CMK (cell line): Measurements from ENCODE around the gene ATP5MG.
"Not testable (repeated sequence)": the region's sequence is repeated elsewhere in the genome, so short reads cannot be mapped to it uniquely, and the experiment has no call there.

ENCODE experiments used
- DNase-seq: peaks from one replicate; pipeline ENCODE4 v3.0.0-alpha.2; 2010; ENCODE audit warnings: low read depth

Gene ATP5MG

DNA sequence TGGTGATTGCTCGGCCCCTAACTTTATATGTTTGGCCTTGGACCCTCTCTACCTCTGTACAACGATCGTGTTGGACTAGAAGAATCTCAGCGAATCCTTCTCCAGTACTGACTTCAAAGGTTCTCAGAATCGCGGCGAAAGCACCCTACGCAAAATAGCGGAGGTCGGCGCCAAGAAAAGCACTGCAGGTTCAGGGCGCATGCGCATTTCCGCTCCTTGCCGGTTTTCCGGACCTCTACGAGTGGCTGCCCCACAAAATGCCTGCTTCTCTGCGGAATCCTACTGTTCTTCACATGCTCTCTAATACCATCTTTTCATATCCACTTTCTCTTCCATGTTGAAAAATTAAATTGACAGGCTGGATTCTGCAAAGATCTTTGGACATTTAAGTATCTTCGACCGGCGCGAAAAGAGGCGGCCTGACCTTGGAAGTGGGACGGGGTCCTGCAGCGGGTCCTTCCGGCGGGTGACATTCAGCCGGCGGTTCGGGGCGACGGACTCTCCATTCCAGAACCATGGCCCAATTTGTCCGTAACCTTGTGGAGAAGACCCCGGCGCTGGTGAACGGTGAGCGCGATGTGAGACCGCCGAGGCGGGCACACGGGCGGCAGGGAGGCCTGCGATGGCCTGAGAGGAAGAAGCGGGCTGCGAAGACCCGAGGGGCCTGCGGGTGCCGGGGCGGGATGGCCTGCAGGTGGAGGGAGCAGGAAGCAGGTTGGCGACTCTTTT, at the start of gene ATP5MG:
ATP5MG (plus strand) TSS at position 456 of the 729 bp plus-strand sequence; CDS start at position 516, 60 bp downstream.
- peak; percentile 83 for DNase-seq

DNA sequence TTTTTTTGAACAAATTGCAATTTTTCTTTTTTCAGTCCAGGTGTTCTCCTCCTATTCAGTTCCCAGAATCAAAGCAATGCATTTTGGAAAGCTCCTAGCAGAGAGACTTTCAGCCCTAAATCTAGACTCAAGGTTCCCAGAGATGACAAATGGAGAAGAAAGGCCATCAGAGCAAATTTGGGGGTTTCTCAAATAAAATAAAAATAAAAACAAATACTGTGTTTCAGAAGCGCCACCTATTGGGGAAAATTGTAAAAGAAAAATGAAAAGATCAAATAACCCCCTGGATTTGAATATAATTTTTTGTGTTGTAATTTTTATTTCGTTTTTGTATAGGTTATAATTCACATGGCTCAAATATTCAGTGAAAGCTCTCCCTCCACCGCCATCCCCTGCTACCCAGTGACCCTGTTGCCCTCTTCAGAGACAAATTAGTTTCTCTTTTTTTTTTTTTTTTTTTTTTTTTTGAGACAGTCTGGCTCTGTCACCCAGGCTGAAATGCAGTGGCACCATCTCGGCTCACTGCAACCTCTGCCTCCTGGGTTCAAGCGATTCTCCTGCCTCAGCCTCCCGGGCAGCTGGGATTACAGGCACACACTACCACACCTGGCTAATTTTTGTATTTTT, 48.2 kb upstream of the ATP5MG start:
- DNase-seq = no peak

DNA sequence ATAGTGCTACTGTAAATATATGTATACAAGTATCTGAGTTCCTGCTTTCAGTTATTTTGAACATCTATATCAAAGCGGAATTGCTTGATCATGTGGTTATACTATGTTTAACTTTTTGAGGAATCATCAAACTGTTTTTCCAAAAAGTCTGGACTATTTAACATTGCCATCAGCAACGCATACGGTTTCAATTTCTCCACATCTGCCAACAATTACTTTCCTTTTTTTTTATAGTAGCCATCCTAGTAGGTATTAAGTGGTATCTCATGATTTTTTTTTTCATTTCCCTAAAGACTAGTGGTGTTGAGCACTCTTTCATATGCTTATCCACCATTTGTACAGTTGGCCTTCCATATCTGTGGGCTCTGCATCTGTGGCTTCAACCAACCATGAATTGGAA, 43.3 kb upstream of the ATP5MG start:
- no peak for DNase-seq

- DNase-seq = peak; percentile 98
These were observed 42.0 kb upstream of the ATP5MG start, which contains the start of gene UBE4A for GRCh38 chr11:118359295-118359958. Gene UBE4A, plus strand, starts transcription at chr11:118359600. Its CDS starts 5,481 bp downstream, at chr11:118365081.

DNA sequence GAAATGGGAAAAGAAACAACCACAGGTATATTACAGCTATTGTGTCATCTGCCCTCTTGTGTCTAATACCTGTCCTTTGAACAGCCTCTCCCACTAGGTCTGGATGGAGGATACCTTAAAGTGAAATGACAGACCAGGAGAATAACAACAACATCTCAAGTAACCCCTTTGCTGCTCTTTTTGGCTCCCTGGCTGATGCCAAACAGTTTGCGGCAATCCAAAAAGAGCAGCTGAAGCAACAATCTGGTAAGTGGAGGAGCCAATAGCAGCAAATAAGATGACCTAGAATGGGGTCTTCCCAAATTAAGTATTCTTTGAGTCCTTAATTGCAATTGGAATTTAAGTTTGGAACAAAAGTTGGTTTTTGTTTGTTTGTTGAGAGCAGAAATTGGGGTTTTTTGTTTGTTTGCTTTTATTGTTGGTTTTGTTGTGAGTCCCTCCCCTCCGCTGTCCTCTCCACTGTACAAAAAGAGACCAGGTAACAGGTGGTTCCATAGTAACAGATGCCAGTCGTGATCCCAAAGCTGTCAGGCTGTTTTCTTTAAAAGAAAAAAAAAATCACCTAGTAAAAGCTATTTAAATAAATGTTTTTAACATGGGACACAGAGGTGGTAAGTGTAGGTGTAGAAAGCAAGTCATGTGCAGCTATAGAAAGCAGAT, 36.3 kb upstream of the ATP5MG start:
- DNase-seq = no peak

DNA sequence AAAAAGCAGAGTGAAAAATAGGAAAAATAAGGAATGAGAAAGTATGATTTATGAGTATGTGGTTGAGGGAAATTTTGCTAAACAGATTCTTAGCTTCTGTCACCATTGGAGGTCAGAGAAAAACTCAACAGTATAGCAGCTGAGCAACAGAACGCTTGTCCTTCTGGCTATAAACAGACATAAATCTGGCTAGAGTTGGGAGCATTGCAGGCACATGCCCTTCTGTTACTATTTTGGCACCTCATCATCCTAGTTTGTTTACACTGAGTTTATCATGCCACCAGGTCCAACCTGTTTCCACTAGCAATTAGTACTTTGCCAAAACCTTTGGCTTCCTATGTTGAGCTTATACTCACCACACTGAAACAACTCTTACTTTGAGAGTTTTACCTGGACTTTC, 35.1 kb upstream of the ATP5MG start:
- DNase-seq = no peak

GRCh38 chr11:118370774-118371173, 30.6 kb upstream of the ATP5MG start:
- DNase-seq = no peak

- DNase-seq = no peak
These were observed 28.1 kb upstream of the ATP5MG start for GRCh38 chr11:118373263-118373662.

- no peak for DNase-seq
These were observed 27.5 kb upstream of the ATP5MG start for GRCh38 chr11:118373871-118374270.

DNA sequence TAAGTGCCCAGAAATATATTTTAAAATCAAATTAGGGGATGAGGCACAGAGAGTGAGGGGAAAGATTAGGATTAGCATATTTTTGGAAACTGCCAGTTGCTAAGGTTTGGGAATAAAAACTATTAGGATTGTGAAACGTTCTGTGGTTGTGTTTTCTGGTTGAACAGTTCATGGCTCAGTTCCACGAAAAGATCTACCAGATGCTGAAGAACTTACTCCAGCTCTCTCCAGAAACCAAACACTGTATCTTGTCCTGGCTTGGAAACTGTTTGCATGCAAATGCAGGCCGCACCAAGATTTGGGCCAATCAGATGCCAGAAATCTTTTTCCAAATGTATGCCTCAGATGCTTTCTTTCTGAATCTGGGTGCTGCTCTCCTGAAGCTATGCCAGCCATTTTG, 26.7 kb upstream of the ATP5MG start:
- DNase-seq = no peak

- DNase-seq = no peak
These were observed 25.4 kb upstream of the ATP5MG start for GRCh38 chr11:118375978-118376377.

- DNase-seq = no peak
These were observed 21.9 kb upstream of the ATP5MG start for GRCh38 chr11:118379497-118379896.

- DNase-seq = no peak
These were observed 20.8 kb upstream of the ATP5MG start for GRCh38 chr11:118380571-118380970.

GRCh38 chr11:118382954-118383353, 18.5 kb upstream of the ATP5MG start:
- no peak for DNase-seq

DNA sequence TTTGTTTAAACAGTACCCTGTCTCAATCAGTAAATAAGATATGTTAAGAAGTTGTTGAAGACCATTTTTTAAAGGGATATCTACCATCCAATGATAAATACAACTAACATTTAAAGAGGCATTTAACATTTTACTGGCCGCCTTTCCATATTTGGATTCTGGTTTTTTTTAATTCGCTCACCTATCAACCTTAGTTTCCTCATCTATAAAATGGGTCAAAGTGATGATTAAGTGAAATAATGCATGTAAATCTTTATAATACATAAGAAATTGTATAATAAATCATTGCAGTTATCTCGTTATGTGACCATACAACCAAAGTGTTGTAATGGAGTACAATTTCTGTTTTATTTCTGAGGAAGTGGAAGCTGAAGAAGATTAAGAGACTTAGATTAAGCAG, 17.7 kb upstream of the ATP5MG start:
- DNase-seq = no peak

DNA sequence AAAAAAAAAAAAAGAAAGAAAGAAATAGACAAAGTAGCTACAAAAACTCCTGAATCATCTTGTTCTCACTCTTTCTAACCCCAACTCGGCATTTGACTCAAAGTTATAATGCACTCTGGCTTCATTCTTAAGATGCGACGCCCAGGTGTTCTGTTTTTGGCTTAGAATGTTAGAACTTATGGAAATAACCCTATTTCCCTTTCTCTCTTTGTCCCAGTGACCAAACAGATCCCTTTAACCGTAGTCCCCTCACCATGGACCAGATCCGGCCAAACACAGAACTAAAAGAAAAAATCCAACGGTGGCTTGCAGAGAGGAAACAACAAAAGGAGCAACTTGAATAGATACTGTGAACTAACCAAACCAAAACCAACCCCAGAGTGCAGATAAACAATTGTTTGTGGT, 5.3 kb upstream of the ATP5MG start:
- DNase-seq = no peak

DNA sequence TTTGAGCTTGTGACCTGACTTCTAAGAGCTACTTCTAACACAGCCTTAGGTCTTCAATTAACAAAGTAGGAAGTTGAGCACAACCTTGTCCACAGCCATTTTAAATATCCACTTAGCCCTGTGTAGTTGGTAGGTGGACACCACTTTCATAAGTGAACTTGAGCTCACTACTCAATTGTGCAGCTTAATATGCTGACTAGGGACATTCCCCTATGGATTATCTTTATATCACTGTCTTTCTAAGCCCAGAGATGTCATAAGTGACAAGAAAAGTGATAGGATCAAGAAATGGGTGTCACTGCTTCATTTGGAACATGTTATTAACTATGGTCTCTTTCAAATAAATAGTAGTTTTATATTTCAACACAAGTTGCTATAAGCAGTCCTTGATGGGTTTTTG, 4.0 kb upstream of the ATP5MG start:
- DNase-seq = no peak

DNA sequence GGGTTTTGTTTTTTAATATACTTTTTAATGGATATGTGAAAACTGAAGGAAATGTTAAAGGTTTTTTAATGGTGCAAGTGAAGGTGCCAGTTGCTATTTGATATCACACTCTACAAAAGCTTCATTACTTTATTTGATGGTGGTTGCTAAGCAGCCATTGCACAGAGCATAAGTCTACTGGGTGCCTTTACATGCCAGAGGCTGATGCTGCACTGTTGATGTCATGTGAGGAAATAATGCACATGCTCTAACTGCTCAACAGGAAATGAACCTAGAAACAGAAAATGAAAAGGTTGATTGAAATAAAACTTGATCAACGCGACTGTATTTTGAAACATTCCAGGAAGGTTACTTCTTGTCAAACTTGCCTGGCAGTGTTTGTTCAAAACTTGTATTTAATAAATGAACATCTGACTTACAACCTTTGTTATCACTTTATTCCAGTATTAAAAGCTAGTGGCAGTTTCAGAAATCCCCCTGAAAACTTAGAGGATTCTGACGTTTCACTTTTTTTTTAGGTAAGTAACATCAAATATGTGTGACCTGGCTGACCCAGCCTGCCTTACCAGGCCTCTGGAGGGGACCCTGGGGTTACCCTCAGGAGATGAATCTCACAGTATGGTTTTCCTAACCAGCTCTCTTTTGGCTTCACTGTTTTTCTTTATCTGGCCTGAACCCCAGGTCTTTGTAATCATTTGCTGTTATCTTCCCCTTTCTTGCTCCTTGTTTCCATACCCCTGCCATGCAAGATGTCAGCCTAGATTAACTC, 2.4 kb upstream of the ATP5MG start:
- no peak for DNase-seq

GRCh38 chr11:118401880-118402590, 629 bp downstream of the ATP5MG start:
- no peak for DNase-seq

DNA sequence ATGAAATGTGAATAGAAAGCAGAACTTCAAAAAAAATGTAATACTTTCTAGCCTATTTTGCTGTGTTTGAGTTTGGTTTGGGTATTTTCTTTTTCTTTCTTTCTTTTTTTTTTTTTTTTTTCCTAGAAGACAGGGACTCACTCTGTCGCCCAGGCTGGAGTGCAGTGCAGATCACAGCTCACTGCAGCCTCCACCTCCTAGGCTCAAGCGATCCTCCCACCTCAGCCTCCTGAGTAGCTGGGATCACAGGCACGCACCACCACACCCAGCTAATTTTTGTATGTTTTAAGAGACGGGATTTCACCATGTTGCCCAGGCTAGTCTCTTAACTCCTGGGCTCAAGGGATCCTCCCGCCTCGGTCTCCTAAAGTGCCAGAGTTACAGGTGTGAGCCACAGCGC, 1.2 kb downstream of the ATP5MG start:
- DNase-seq = not testable (repeated sequence)

GRCh38 chr11:118406599-118407166, 5.3 kb downstream of the ATP5MG start:
- no peak for DNase-seq
